ENCODE data around the gene RNASEH2B. TPM values are rescaled to one million over a fixed set of nuclear protein-coding genes. Genes with fewer than 3 reads are reported as not detected.

RNASEH2B gene
- total RNA-seq, 3 donors from 2014 or later = 37.8 to 69.8 (median 61.6) TPM

DNA sequence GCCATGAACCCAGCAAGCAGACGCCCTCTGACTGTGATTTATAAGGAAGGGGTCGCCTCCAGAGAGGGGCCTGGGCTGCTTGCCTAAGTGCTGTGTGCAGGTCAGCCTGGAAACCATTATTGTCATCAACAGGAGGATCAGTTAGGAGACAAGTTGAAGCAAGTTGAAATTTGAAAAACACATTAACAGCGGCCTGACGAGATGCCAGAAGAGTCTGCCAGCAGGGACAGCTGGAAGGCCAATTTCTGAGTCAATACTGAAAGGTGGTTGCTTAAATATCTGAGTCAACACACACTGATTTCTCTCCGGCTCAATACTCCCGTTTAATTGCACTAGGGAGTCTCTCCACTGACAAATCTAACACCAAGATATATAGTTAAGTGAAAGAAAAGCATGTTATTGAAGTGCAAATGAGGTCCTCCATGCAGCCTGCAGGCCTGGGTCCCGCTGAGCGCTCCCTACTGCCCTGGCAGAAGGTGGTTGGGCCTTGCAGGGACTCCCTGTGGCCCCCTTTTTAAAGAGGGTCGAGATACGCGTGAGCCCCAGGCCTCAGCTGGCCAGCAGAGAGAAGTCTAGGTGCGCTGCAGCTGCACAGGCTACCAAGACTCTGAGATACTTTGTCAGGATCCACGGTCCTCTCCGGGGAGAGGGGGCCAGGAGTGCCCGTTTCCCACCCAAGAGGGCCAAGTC is 91.1 kb downstream of the RNASEH2B start:
- Histone ChIP-seq H3K4me1 (no peaks in the 10 kb centered on the region), H3K4me3 (no peak overlapping the region), H3K27me3 (no peaks in the 10 kb centered on the region), H3K27ac (peak overlapping the region; percentile 29 to 48), H3K36me3 (no peaks in the 10 kb centered on the region), H3K9me3 (no peaks in the 10 kb centered on the region)
- peak in 1 of 2 donors; percentile 67 for DNase-seq (ENCODE audit: low spot score in 2 of 2)
- intact Hi-C loops (cut with DNase I; ENCODE audit: low total_unique reads) = no loop called here
- TF ChIP-seq POLR2AphosphoS5 (IDR thresholded peaks at IDR 0.05) = no peak
- TF ChIP-seq, protein P1, sequence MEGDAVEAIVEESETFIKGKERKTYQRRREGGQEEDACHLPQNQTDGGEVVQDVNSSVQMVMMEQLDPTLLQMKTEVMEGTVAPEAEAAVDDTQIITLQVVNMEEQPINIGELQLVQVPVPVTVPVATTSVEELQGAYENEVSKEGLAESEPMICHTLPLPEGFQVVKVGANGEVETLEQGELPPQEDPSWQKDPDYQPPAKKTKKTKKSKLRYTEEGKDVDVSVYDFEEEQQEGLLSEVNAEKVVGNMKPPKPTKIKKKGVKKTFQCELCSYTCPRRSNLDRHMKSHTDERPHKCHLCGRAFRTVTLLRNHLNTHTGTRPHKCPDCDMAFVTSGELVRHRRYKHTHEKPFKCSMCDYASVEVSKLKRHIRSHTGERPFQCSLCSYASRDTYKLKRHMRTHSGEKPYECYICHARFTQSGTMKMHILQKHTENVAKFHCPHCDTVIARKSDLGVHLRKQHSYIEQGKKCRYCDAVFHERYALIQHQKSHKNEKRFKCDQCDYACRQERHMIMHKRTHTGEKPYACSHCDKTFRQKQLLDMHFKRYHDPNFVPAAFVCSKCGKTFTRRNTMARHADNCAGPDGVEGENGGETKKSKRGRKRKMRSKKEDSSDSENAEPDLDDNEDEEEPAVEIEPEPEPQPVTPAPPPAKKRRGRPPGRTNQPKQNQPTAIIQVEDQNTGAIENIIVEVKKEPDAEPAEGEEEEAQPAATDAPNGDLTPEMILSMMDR (IDR thresholded peaks at IDR 0.05) = no peak
- TF ChIP-seq POLR2A (IDR thresholded peaks at IDR 0.05) = no peak

DNA sequence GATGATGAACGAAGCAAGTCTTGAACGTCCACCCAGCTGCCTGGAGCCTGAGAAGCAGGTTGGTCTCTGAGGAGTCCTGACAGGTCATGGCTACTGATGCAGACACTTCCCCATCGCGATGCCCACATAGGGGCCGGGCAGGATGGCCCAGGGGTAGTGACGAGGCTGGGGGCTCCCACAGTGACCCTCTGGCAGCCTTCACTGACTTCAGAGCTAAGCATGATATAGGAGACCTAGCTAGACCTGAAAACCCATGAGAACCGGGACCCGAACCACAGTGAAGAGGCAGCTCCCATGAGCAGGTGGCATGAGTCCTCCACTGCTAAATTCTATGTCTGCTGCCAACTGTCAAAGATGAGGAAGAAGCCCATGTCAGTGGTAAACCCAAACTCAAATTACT is 91.7 kb downstream of the RNASEH2B start:
- Histone ChIP-seq H3K4me3 (no peak overlapping the region), H3K27me3 (no peaks in the 10 kb centered on the region), H3K9me3 (no peaks in the 10 kb centered on the region), H3K27ac (peak overlapping the region in 1 of 2 donors; percentile 29), H3K4me1 (no peaks in the 10 kb centered on the region), H3K36me3 (no peaks in the 10 kb centered on the region)
- TF ChIP-seq POLR2AphosphoS5 (IDR thresholded peaks at IDR 0.05) (no peak), POLR2A (IDR thresholded peaks at IDR 0.05) (no peak)
- TF ChIP-seq, protein P1 (IDR thresholded peaks at IDR 0.05) = no peak
- DNase-seq (ENCODE audit: low spot score in 2 of 2) = no peak
- intact Hi-C loops (cut with DNase I; ENCODE audit: low total_unique reads) = no loop called here

DNA sequence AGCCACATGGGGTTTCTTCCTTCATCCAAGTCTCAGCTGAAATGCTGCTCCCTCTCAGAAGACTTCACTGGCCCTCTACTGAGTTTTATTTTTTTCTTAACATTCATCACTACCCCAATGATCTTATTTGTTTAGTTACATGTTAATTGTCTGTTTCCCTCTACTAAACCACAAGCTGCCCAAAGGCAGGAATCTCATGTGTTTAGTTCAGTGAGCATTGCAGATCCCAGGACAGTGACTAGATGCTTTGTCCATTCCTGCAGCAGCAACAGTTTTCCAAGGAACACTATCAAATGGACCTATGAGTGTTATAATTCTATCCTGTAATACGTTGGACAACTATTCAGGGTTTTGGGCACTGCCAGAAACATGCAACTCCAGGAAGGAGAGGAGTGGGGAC is 93.1 kb downstream of the RNASEH2B start:
- TF ChIP-seq POLR2A (IDR thresholded peaks at IDR 0.05) (no peak), POLR2AphosphoS5 (IDR thresholded peaks at IDR 0.05) (no peak)
- TF ChIP-seq, protein P1 (IDR thresholded peaks at IDR 0.05) = no peak
- DNase-seq (ENCODE audit: low spot score in 2 of 2) = no peak
- intact Hi-C loops (cut with DNase I; ENCODE audit: low total_unique reads) = no loop called here

DNA sequence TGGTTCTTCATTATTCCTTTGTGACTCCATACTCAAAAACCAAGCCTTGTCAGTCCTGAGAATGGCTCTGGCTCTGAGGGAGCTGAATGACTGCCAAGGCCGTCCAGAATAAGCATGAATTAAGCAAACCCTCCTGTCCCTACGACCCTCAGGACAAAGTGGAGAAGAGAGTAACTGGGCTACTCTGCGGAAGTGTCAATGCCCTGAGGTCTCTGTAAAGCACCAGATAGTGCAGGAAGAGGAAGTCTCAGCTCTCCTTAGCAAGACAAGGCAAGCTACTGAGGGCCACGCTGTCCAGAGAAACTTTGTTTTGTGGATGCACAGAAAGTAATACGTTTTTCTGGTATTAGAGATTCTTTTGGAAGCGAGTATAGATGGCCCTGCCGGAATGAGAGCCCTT is 94.1 kb downstream of the RNASEH2B start:
- no peak for TF ChIP-seq POLR2A (IDR thresholded peaks at IDR 0.05)
- TF ChIP-seq, protein P1 (IDR thresholded peaks at IDR 0.05) = no peak
- no peak for TF ChIP-seq POLR2AphosphoS5 (IDR thresholded peaks at IDR 0.05)
- H3K27me3 ChIP-seq = no peaks in the 10 kb centered on the region
- intact Hi-C loops (cut with DNase I; ENCODE audit: low total_unique reads) = no loop called here

More for the DNA sequence above, 93.1 kb downstream of the RNASEH2B start:
- no peak overlapping the region for H3K27ac ChIP-seq
- no peaks in the 10 kb centered on the region for H3K4me1 ChIP-seq
- H3K27me3 ChIP-seq = no peaks in the 10 kb centered on the region
- H3K9me3 ChIP-seq = no peaks in the 10 kb centered on the region
- H3K4me3 ChIP-seq = no peak overlapping the region
- no peaks in the 10 kb centered on the region for H3K36me3 ChIP-seq

DNA sequence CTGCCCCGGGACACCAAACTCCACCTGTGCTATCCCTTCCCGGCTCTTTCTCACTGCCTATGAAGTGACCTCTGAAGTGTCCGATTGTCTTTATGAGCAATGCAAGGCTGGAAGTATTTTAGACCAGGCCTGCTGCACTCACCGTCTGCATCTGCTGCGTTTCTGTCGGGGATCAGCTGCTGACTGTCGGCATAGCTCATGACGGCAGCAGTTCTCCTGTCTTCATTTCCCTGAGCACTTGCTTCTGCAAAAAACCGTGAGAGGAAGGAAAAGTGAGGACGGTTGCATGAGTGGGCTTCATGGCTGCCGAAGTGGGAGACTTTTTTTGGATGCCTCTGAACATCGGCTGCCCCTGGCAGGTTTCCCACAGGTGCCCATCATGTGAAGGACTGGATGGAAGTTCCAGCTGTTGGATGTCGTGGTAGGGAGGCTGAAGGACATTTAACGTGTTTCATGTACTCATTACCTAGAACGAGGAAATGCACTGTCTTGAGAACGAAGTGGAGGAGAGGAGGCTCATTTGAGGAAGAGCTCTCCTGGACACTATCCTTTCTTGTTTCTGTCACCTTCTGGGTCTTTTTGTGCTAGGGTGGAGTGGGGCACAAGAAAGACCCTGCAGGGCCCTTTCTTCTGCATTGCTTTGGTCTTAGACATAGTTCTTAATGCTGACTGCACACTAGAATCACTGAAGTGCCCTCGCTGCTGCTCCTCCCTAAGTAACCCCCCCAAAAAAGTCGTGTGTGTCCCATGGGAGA is 94.7 kb downstream of the RNASEH2B start:
- intact Hi-C loops (cut with DNase I; ENCODE audit: low total_unique reads) = no loop called here
- no peaks in the 10 kb centered on the region for H3K36me3 ChIP-seq
- DNase-seq (ENCODE audit: low spot score in 2 of 2) = no peak
- H3K4me1 ChIP-seq = no peaks in the 10 kb centered on the region
- no peak overlapping the region for H3K27ac ChIP-seq
- no peak overlapping the region for H3K4me3 ChIP-seq
- TF ChIP-seq, protein P1 (IDR thresholded peaks at IDR 0.05) = no peak
- no peak for TF ChIP-seq POLR2AphosphoS5 (IDR thresholded peaks at IDR 0.05)
- TF ChIP-seq POLR2A (IDR thresholded peaks at IDR 0.05) = no peak
- H3K9me3 ChIP-seq = no peaks in the 10 kb centered on the region
- H3K27me3 ChIP-seq = no peaks in the 10 kb centered on the region

More for the DNA sequence above, 94.1 kb downstream of the RNASEH2B start:
- Histone ChIP-seq H3K4me3 (no peak overlapping the region), H3K36me3 (no peaks in the 10 kb centered on the region), H3K4me1 (no peaks in the 10 kb centered on the region), H3K27ac (no peak overlapping the region), H3K9me3 (no peaks in the 10 kb centered on the region)
- DNase-seq (ENCODE audit: low spot score in 2 of 2) = no peak

Measured in breast epithelium (tissue), 4 donors.